ENCODE results near the gene BEST2.
"Not testable (repeated sequence)": the region's sequence is repeated elsewhere in the genome, so short reads cannot be mapped to it uniquely, and the experiment has no call there.

BEST2 gene

DNA sequence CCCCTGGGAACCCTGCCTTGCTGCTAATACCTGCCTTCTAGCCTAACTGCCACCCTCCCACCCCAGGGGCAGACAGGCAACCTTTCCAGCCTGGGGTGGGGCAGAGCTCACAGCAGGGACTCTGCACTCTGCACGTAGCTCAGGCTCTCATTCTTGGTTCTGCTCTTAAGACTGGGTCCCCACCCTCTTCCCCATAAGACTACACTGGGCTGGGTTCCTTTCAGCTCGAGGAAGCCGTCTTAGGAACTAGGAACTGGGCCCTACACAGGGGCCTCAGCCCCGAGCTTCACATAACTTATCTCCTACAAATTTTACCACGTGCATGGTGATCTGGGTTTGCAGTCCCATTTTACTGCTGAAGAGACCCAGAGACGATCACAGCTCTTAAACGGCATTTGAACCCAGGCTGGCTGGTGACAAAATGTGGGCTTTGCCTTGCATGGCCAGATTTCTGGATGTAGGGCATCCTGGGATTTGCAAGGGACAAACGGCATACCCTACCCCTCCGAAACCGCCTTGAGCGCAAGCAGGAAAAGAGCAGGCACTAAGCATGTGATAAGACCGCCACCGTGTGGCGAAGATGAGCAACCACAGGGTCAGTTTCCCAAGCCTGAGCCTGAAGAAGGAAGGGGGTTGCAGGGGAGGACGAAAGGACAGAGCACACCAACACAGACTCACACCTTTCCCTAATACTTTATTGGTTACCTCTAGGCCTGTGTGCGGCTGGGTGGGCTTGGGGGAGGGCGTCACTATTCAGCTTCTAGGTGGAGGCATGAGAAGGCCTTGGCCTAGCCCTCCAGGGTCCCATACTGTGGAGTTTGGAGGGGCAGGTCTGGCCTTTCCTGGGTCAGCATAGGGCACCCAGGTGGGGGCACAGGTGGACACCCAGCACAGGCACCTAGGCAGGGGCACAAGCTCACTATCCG, 44.8 kb downstream of the BEST2 start:
- DNase-seq (ENCODE audit: extremely low spot score, insufficient read length, low read depth), result no peak
- FAIRE-seq, result peak; percentile 93

DNA sequence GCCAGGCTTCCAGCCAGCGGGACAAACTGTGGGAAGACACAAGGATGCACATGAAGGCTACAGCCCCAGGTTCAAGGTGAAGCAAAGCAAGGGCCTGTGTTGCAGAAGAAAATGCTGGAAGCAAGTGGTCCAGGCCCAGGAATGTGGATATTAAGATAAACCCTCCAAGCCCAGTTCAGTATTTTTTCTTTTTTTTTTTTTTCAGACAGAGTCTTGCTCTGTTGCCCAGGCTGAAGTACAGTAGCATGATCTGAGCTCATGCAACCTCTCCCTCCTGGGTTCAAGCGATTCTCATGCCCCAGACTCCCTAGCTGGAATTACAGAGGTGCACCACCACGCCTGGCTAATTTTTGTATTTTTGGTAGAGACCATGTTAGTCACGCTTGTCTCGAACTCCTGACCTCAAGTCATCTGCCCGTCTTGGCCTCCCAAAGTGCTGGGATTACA, 45.6 kb downstream of the BEST2 start:
- DNase-seq (ENCODE audit: extremely low spot score, insufficient read length, low read depth), result no peak
- no peak for FAIRE-seq

DNA sequence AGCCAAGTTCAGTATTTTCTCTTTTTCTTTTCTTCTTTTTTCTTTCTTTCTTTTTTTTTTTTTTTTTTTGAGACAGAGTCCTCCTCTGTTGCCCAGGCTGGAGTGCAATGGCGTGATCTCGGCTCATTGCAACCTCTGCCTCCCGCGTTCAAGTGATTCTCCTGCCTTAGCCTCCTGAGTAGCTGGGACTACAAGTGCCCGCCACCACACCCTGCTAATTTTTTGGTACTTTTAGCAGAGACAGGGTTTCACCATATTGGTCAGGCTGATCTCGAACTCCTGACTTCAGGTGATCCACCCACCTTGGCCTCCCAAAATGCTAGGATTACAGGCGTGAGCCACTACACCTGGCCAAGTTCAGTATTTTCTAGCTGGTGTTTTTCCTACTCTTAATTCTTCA, 46.0 kb downstream of the BEST2 start:
- not testable (repeated sequence) for FAIRE-seq; DNase-seq (ENCODE audit: extremely low spot score, insufficient read length, low read depth)

DNA sequence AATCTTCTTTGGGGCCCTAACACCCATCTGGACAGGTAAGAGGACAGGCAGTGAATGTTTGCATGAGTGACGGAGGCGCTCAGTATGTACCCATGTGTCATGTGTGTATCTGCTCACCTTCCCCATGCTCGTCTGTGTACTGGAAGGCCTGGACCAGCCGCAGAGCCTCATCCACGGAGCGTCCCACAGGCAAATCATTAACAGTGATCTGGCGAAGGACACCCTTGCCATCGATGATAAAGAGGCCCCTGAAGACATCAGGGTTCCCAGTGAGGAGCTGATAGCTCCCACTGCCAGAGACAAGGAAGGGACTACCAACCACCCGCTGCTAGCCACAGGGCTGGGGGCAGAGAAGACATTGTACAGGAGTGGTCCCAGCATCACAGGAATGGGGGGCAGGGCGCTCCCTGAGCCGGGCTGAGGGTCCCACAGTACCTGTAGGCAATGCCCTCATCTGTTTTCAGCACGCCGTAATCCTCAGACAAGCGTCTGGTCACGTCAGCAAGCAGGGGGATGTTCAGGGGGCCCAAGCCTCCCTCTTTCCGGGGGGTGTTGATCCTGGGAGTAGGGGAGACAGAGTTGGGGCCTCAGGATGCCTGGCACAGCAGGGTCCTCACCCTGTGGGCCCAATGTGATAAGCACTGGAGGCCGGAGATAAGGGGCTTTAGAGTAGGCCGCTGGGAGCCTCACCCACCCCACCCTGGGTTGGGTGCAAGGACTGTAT, 48.3 kb downstream of the BEST2 start:
- DNase-seq (ENCODE audit: extremely low spot score, insufficient read length, low read depth) (no peak), FAIRE-seq (no peak)

DNA sequence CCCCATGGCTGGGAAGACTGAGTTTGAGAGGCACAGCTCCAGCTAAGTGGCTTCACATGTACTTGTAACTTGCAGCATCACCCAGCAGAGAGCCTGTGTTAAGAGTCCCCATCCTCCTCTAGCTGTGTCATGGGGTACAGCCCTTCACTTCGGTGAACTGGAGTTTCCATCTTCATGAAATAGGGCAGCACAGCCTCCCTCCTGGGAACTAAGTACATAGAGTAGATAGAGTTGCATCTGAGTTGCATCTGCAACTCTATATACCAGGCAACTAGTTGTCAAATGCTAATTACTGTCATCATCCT, 48.8 kb downstream of the BEST2 start:
- DNase-seq (ENCODE audit: extremely low spot score, insufficient read length, low read depth) (no peak), FAIRE-seq (no peak)

DNA sequence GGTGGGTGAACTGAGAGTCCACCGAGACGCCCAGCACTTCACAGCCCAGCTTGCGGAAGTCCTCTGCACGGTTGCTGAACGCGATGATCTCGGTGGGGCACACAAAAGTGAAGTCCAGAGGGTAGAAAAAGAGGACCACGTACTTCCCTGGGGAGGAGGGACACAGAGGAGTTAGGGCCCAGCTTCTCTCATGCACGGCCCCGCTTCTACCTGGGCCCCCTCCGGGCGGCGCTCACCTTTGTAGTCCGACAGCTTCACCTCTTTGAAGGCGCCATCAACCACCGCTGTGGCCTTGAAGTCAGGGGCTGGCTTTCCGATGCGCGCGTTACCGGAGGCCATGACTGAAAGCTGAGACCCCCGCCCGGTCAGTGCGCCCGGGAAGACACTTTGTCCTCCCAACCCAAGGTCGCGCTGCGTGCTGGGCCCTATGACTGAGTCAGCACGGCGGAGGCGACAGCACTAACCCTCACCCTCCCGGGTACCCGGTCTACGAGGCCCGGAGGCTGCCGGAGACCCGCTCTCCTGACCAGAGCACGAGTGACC, 49.4 kb downstream of the BEST2 start:
- no peak for FAIRE-seq
- no peak for DNase-seq (ENCODE audit: extremely low spot score, insufficient read length, low read depth)

DNA sequence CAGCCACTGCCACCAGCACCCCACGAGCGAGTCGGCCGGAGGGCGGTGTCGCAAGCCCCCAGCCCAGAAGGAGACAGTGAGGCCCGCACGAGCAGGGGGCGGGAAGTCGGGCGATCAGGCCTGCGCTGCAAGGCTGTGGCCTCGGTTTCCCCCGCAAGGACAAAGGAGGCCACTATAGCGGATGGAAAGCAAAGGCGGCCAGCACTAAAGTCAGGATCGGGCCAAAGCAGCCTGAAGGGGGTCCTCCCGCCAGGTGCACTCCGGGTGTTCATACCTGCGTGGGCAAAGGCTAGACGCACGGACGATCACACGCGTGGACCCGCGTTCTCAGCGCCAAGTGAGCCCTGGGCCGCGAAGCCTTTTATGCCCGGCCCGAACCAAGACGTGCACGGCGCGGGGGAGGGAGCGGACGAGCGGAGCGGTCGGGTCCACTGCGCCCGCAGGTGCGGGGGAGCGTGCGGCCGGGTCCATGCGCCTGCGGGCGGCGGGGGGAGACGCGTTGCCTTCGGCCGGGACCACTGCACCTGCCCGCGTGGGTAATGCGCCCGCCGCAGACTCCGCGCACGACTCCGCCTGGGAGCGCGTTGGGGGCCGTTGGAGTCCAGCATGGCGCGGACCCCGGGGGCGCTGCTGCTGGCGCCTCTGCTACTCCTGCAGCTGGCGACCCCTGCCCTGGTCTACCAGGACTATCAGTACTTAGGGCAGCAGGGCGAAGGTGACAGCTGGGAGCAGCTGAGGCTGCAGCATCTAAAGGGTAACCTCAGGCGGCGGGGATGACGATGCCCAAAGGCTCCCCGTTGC, 50.1 kb downstream of the BEST2 start, which contains the start of the genes PRDX2 and THSD8:
Gene PRDX2, minus strand, starts transcription at position 335 of the 801 bp plus-strand sequence. CDS start 539 bp downstream, outside the sequence.
Gene THSD8, plus strand, starts transcription at position 604 of the 801 bp plus-strand sequence. Its CDS starts 3 bp downstream, at position 607.
- DNase-seq (ENCODE audit: extremely low spot score, insufficient read length, low read depth) (no peak), FAIRE-seq (no peak)

DNA sequence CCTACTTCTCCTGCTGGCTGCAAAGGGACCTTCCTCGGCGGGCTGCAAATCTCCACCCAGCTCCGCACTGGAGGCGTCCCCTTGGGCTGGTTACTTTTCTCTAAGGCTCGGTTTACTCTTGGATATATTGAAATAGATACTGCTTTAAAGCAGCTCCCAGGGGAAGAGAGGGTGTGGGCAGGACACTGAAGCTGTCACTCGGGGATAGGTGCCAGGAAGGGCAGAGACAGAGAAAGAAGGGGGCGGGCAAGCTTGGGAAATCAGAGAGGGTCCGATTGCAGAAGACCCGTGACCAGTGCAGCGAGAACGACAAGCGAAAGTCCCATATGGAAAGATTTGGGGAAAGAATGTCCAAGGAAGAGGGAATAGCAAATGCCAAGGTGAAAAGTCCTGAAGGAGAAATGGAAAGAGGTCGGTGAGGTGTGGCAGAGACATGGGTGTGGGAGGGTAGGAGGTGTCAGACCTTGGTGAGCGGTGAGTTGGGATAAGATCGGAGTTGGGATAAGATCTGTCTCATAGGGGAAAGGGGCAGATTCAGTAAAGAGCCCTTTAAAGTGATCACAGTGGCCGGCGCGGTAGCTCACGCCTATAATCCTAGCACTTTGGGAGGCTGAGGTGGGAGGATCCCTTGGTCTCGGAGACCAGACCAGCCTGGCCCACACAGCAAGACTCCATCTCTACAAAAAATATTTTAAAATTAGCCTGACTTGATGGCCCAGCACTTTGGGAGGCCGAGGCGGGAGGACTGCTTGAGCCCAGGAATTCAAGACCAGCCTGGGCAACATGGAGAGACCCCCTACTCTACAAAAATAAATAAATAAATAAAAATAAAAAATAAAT, 50.9 kb downstream of the BEST2 start:
- DNase-seq (ENCODE audit: extremely low spot score, insufficient read length, low read depth) (no peak), FAIRE-seq (no peak)

DNA sequence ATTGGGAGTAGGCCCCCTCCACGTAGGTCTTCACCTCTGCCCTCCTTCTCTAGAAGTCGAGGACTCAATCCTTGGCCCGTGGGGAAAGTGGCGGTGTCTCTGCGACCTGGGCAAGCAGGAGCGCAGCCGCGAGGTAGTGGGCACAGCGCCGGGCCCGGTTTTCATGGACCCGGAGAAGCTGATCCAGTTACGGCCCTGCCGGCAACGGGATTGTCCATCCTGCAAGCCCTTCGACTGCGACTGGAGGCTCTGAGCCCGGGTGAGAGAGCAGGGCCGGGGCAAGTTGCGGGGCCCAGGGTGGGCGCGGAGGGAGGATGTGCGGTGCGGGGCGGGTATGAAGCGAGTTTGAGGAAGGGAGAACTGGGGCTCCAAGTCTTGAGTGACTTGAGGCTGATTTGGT, 52.5 kb downstream of the BEST2 start:
- DNase-seq (ENCODE audit: extremely low spot score, insufficient read length, low read depth) (no peak), FAIRE-seq (no peak)

DNA sequence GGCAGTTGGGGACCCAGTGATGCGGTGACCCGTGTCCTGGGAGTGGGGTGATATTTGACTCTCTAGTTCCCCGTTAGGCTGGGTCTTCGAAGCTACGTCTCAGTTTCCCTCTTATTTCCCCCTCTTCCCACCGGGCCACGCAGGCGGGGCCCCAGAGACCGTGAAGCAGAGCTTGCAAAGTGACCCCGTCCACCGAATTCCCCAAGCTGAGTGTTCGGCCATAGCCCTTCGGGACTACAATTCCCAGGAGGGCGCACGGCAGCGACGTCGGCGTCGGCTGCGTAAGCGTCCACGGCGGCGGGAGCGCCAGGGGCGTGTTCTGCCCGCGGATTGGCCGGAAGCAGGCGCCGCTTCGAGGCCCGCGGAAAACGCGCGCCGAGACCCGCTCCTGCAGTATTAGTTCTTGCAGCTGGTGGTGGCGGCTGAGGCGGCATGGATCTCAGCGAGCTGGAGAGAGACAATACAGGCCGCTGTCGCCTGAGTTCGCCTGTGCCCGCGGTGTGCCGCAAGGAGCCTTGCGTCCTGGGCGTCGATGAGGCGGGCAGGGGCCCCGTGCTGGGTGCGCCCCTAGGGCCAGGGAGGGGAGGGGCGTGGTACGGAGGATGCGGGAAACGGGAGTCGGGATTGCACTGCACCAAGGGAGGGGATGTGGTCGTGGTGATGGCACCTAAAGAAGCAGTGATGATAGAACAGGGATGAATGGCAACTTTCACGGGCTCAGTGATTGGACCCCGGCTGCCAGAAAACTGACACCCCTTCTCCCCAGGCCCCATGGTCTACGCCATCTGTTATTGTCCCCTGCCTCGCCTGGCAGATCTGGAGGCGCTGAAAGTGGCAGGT, 54.9 kb downstream of the BEST2 start, which contains the start of gene RNASEH2A:
Gene RNASEH2A, plus strand, starts transcription at position 343 of the 840 bp plus-strand sequence. Its CDS starts 90 bp downstream, at position 433.
- FAIRE-seq (peak; percentile 94), DNase-seq (ENCODE audit: extremely low spot score, insufficient read length, low read depth) (peak; percentile 98)

Measured in GM18507 (cell line).